Brain microvascular endothelial cell (primary cell): ENCODE measurements around the gene VDAC1.
A peak's percentile ranks its signal among the peaks of the same experiment; 100 is the strongest.

Source experiments
- DNase-seq: peaks from one replicate; pipeline ENCODE4 v3.0.0-alpha.2; 2020
- H3K27ac ChIP-seq: fragments of 250-450 bp; sonication (Bioruptor Pico); 2 replicates; pipeline ENCODE4 v1.5.1; 2020; ENCODE audit warnings: mild to moderate bottlenecking, moderate library complexity
- H3K27me3 ChIP-seq: fragments of 250-450 bp; sonication (Bioruptor Pico); replicated peaks from 2 replicates; pipeline ENCODE4 v1.5.1; 2020; ENCODE audit warnings: mild to moderate bottlenecking
- H3K36me3 ChIP-seq: fragments of 250-450 bp; sonication (Bioruptor Pico); replicated peaks from 2 replicates; pipeline ENCODE4 v1.5.1; 2020; ENCODE audit warnings: mild to moderate bottlenecking
- H3K4me3 ChIP-seq: 2 replicates; pipeline ENCODE4 v1.5.1; 2011; ENCODE audit warnings: low read depth, mild to moderate bottlenecking, control low read depth, low read length, moderate library complexity
- CTCF ChIP-seq: IDR thresholded peaks from 2 replicates; pipeline ENCODE4 v1.5.1; 2011; ENCODE audit warnings: low read depth, mild to moderate bottlenecking, moderate library complexity, low read length, control low read depth, inconsistent platforms; ENCODE audit errors: missing control alignments
- in situ Hi-C: cut with HindIII; loops from 2 replicates; pipeline ENCODE4 v1.10.0; 2017; ENCODE audit warnings: low sequenced_read_pairs, low pct_ligation_motif_present

The VDAC1 gene

GRCh38 chr5:134006115-134006514, 1.3 kb upstream of the VDAC1 start:
- DNase-seq = no peak
- Histone ChIP-seq H3K4me3 (peak overlapping the region; percentile 82), H3K27me3 (no peaks in the 10 kb centered on the region), H3K36me3 (peaks cover 2% of the 10 kb centered on the region), H3K27ac (no peak overlapping the region)
- in situ Hi-C loops = no loop called here
- no peak for TF ChIP-seq CTCF

GRCh38 chr5:134005417-134006061, 764 bp upstream of the VDAC1 start:
- H3K36me3 ChIP-seq = peaks cover 7% of the 10 kb centered on the region
- H3K27me3 ChIP-seq = no peaks in the 10 kb centered on the region
- no peak for DNase-seq
- TF ChIP-seq CTCF = no peak
- in situ Hi-C loops = no loop called here
- H3K4me3 ChIP-seq = peak overlapping the region; percentile 82
- peak overlapping the region; percentile 84 for H3K27ac ChIP-seq

GRCh38 chr5:134003817-134004625, 754 bp downstream of the VDAC1 start:
- in situ Hi-C loops = no loop called here

GRCh38 chr5:134003064-134003816, 1.5 kb downstream of the VDAC1 start:
- in situ Hi-C loops = no loop called here
- no peak for TF ChIP-seq CTCF
- no peak for DNase-seq
- Histone ChIP-seq H3K4me3 (peak overlapping the region; percentile 82), H3K27me3 (no peaks in the 10 kb centered on the region), H3K27ac (peak overlapping the region; percentile 84), H3K36me3 (peaks cover 7% of the 10 kb centered on the region)

More at GRCh38 chr5:134003817-134004625, 754 bp downstream of the VDAC1 start:
- H3K36me3 ChIP-seq = peaks cover 7% of the 10 kb centered on the region
- no peaks in the 10 kb centered on the region for H3K27me3 ChIP-seq
- peak overlapping the region; percentile 84 for H3K27ac ChIP-seq
- peak overlapping the region; percentile 82 for H3K4me3 ChIP-seq
- DNase-seq = peak; percentile 18
- no peak for TF ChIP-seq CTCF

GRCh38 chr5:134001938-134002731, 2.6 kb downstream of the VDAC1 start:
- H3K27ac ChIP-seq = no peak overlapping the region
- no peak for DNase-seq
- in situ Hi-C loops = no loop called here
- peak overlapping the region; percentile 5 for H3K4me3 ChIP-seq
- no peaks in the 10 kb centered on the region for H3K27me3 ChIP-seq
- peaks cover 7% of the 10 kb centered on the region for H3K36me3 ChIP-seq
- TF ChIP-seq CTCF = no peak
